ENCODE measurements around the gene HSF5. TPM values are rescaled to one million over a fixed set of nuclear protein-coding genes. Genes with fewer than 3 reads are reported as not detected.
"Not testable (repeated sequence)": the region's sequence is repeated elsewhere in the genome, so short reads cannot be mapped to it uniquely, and the experiment has no call there.

The HSF5 gene
- total RNA-seq, 1 experiment from 2014 or later, result not detected

DNA sequence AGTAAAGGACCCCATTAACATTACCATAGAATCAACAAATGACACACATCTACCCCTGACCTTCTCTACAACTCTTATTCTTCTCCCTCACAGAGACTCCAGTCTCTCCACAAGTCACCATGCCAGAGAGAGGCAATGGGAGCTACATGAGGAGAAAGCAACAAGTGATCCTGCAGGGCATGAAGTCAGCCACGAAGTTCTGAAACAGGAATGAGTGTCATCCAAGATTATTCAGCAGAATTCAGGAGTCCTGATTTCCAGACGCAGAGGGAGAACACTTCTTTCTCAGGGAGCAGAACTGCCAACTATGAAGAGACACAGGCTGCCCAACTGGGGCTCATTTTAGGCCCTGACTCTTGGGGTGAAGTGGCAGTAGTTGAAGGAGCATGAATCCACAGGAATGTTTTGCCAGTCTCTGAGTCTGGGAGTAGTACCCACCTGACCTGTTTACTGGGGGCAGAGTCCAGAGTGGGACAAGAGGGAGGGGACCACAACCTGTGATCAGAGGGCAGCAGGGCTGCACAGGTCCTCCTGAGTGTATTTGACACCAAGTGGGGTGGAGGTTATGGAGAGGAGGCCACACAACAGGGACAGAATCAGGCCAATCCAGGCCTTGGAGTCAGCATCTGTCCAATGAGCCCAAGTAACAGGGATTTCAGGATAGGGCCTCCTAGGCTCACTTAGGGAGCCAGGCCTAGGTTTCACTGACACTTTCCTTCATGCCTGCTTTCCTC, 28.6 kb upstream of the HSF5 start:
- peak; percentile 55 for DNase-seq (ENCODE audit: low spot score)

DNA sequence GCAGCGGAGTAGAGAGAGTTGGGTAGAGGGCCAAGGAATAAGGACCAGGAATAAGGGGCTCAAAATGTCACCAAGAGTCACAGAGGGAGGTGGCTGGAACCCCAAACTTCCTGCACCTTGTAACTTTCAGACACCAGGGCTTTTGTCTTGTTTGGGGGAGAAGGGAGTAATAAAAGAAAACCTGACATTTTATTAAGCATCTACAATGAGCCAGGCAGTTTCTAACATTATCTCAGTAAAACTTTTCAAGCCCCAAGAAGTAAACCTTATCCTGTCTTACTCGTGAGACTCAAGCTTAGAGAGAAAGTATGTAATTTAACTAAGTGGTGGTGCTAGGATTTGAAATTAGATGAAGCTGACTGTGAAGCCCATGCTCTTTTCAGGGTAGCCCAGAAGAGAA, 27.1 kb upstream of the HSF5 start:
- DNase-seq (ENCODE audit: low spot score), result no peak

DNA sequence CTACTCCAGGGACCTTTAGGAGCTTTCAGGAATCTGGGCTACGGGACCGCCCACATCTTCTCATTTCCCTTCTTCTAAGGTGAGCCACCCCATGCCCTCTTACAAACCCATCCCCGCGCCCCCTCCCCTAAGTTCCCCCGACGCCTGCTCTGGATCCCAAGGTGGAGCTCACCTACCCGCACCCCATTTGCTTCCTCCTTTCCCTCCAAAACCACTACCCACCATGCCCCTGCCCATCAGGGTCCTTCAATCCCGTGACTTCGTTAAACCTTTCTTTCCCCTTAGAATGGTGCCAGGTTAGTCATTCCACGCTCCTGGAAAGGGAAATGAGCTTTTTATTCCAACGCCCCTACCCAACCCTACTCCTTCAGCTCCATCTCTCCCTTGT, 26.6 kb upstream of the HSF5 start:
- DNase-seq (ENCODE audit: low spot score), result no peak

DNA sequence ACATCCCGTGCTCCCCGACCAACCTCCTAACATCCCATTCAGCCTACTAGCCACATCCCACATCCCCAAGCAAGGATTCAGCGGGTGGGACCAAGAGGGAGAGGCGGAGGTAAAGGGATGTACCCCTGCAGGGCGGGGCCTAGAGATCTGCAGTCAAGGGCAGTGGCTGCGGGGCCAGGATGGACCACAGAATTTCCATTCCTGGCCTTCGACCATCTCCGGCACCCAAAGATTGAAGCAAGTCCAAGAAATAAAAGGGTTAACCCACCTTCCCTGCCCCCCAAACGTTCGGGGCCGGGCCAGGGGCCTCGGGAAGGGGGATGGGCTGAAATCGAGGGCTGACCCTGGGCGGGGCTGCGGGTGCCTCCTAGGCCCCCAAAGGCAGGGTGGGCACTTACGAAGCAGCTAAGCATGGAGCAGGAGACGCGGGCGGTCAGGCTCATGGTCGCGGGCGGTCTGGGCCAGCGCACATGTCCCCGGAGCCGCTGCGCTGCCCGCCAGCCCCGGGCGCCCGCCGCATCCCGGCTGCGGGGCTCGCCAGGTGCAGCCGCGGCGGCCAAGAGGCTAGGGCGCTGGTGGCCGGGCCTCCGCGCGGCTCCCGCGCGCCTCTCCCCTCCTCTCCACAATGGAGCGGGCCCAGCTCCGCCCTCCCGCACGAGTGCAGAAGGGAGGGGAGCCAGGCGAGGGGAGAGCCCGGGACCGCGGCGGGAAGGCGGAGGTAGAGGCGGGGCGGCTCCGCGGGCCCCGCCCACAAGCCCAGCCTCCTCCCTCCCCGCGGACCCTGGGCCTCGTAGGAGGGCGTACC, 26.0 kb upstream of the HSF5 start, which contains the start of gene MTMR4:
Gene MTMR4 (minus strand): TSS at position 674 of the 805 bp plus-strand sequence. CDS start 231 bp downstream, at position 443.
- DNase-seq (ENCODE audit: low spot score), result peak; percentile 77

DNA sequence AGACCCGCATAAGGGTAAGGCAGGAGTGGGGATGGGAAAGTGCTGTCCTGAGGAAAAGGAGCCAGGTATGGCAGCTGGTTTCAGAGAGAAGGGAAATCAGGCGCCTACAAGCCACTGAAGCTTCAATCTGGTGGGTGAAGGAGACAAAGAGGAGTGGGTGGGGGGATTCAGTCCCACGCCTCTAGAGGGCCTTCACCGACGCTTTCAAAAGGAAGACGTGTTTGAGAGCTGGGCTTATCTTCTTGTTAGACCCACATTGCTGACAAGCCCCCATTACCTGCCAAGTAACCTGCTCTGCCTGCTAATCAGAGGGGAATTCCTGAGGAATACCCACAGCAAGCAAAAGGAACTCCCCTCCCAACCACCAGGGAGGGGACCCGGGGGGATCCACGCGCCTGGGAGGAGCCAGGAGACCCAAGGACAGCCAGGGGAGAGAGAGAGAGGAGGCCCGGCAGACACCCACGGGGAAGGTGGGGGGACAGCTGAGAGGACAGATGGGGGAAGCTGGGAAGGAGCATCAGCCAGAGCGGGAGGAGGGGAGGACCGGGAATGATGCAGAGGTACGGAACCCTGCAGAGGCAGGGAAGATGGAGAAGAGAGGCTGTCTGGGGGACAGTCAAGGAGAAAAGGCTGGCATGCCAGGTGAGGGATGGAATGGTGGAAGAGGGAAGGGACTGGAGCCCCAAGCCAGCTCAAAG, 25.2 kb upstream of the HSF5 start:
- DNase-seq (ENCODE audit: low spot score), result no peak

DNA sequence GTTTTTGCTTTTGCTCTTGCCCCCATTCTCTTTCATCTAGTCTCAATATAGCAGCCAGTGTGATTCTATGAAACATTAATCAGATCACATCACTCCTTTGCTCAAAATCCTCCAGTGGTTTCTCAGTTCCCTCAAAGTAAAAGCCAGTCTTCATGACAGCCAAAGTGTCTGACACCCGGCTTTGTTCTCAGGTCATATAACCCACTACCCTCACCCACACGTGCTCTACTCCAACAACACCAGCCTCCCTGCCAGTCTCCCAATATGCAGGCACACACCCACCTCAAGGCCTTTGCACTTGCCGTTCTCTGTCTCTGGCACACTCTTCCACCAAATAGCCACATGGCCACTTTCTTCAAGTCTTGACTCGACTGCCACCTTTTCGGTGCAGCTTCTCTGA, 21.9 kb upstream of the HSF5 start:
- DNase-seq (ENCODE audit: low spot score), result no peak

DNA sequence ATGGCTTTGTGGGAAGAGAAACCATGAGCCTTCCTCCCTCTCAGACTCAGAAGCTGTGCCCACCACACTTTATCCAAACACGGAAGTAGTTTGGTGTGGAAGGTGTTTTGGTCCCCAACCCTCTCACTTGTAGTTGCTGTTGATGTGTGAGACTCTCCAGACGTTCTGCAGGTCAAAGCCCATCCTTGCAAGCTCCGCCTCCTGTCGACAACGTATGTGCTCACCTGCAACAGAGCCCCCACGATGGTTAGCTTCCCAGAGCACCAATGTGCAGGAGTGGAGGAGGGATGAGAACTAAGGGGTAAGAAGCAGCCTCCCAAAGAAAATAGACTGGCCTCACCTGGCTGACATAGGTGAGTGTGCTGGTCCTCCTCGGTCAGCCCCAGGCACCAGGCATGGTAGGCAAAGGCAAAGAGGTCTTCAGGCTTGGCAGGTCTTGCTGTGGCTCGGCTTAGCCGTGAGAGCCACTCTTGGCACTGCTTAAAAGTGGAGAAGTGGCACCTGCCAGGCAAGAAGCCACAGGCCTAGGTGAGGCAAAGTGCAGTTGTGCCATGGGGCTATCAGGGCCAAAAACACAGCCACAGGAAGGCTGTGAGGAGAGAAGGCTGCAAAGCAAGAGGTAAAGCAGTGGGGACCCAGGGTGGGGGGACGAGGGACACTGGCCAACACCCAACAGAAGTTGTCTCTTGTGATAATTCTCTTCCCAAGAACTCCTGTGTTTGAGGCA, 20.3 kb upstream of the HSF5 start:
- DNase-seq (ENCODE audit: low spot score), result no peak

DNA sequence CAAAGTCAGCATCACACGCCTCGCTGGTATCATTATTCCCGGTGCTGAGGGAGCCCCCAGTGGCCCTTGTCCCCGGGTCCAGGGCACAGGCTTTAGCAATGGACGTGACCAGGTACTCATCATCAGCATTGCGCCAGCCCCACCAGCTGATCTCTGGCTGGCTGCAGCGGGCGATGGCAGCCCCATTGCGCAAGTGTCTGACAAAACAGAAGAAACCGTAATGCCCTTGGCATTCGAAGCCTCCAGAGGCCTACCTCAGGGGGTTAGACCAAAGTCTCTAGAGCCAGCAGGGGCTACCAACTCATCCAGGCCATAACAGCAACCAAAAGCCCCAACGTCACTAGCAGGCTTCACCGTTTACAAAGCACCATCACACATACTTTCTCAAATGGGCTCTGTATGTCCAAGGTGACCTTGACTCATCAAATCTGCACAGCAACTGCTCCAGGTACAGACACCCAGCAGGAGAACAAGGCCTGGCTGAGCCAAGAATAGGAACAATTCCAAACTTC, 19.0 kb upstream of the HSF5 start:
- DNase-seq (ENCODE audit: low spot score), result no peak

DNA sequence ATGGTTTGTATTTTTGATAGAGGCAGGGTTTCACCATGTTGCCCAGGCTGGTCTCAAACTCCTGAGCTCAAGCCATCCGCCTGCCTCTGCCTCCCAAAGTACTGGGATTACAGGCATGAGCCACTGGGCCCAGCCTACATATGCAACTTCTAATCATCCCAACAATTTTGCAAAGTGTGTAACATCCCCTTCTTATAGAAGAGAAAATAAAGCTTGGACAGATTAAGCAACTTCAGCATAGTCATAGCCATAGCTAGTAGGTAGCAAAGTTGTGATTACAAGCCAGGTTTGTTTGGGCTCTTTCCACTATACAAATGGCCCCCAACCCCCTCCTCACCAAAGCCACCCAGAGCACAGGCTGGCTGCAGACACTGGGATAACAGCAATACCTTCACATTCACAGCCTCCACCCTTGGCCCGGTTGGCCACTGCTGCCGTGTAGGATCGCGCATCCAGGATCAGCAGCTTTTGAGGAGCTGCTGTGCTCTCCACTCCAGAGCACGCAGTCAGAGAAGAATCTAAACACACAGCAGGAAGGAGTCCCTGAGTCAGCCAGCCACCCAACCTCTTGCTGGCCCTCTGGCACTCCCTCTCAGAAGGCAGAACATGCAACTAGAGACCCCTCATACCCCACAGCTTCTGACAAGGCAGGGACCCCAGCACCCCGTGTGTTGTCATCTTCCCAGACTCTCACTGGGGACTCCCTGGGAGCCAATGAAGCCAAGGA, 18.3 kb upstream of the HSF5 start:
- DNase-seq (ENCODE audit: low spot score), result no peak

DNA sequence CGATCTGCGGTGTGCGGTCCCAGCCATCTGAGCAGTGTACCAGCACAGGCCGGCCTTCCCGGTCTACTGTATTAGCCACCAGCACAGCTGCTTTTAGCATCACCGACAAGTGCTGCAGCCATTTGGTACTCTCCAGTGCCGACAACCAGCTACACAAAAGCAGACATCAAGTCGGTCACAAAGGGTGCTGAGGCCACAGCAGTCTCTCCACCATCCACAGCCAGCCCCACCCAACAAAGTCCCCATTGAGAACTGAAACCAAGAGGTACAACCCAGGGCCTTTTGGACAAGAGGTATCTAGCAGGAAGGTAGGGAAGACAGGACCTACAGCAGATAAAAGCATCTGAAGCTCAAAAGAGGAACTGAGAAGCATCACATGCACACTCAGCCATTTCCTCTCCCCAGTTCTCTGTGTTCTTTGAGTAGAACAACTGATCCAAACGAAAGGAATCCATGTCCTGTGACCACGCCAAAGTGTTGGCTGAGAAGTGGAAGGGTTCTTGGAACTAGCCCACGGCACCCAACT, 16.7 kb upstream of the HSF5 start:
- DNase-seq (ENCODE audit: low spot score), result no peak

DNA sequence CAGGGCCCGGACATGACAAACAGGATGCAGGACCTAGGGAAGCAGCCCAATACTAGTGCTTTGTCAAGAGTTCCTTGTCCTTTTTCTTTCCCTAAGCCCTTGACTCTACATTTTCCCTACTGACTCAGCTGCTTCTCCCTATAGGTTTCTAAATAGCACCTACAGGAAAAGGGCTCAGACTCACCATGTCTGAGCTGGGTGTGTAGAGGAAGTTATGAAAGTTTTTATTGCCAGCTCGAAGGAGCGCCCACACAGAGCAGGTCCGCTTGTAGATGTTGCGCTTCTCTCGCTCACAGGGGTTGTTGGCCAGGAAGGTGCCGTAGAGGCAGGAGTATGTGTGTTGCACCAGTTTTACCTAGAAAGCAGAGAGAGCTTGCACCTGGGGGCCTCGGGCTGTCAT, 15.7 kb upstream of the HSF5 start:
- no peak for DNase-seq (ENCODE audit: low spot score)

DNA sequence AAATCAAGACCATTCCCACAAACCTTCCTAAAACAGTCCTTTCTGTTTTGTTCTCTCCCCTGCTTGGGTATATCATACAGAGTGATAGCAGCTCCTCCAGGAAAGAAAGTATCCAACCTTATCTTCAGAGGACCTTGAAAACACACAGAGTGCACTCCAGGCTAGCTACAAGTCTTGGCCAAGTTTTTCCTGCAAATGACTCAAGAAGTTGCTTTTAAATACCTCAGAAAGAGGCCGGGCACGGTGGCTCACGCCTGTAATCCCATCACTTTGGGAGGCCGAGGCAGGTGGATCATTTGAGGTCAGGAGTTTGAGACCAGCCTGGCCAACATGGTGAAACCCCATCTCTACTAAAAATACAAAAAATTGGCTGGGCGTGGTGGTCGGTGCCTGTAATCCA, 14.9 kb upstream of the HSF5 start:
- DNase-seq (ENCODE audit: low spot score), result not testable (repeated sequence)

DNA sequence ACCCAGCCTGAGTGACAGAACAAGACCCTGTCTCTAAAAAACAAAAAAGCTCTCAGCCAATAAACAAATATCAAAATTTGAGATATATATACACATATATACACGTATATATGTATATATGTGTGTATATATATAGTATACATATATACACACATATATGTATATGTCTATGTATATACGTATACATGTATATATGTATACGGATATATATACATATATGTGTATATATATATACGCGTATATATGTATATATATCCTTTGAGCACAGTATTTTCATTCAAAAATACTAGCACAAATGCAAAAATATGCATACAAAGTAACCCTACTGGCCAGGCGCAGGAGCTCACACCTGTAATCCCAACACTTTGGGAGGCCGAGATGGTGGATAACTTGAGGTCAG, 13.2 kb upstream of the HSF5 start:
- no peak for DNase-seq (ENCODE audit: low spot score)

DNA sequence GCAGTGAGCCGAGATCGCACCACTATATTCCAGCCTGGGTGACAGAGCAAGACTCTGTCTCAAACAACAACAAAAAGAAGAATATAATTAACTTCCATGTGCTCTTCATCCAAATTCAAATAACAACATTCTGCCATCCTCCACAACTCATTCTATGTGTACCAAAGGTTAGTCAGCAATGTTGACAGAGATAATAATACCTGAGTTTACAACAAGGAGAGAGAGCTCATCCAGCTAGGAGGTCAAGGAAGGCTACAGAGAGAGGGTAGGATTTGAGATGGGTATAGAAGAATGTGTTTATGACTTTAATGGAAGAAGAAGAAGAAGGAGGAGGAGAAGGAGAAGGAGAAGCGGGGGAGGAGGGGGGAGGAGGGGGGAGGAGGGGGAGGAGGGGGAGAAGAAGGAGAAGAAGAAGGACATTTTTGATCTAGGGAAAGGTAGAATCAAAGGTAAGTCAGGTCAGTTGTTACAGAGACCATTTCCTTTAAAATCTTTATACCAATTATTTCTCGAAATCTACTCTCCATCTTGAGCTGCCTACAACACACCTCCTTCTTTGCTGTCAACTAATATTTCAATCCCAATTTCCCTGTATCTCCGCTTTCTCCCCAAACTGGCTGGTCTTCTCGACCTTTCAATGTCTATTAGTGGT, 10.1 kb upstream of the HSF5 start:
- DNase-seq (ENCODE audit: low spot score), result no peak

DNA sequence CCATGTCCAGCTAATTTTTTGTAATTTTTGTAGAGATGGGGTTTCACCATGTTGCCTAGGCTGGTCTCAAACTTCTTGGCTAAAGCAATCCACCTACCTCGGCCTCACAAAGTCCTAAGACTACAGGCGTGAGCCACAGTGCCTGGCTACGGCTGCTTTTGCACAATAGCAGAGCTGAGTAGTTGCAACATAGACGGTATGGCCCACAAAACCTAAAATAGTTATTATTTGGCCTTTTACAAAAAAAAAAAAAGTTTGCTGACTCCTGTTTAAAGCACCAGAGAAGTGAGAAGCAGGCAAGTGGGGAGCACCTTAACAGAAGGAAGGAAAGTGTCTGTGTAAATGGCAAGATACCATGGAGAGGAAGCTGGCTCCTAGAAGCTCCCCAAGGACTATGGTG, 5.3 kb upstream of the HSF5 start:
- DNase-seq (ENCODE audit: low spot score), result no peak

DNA sequence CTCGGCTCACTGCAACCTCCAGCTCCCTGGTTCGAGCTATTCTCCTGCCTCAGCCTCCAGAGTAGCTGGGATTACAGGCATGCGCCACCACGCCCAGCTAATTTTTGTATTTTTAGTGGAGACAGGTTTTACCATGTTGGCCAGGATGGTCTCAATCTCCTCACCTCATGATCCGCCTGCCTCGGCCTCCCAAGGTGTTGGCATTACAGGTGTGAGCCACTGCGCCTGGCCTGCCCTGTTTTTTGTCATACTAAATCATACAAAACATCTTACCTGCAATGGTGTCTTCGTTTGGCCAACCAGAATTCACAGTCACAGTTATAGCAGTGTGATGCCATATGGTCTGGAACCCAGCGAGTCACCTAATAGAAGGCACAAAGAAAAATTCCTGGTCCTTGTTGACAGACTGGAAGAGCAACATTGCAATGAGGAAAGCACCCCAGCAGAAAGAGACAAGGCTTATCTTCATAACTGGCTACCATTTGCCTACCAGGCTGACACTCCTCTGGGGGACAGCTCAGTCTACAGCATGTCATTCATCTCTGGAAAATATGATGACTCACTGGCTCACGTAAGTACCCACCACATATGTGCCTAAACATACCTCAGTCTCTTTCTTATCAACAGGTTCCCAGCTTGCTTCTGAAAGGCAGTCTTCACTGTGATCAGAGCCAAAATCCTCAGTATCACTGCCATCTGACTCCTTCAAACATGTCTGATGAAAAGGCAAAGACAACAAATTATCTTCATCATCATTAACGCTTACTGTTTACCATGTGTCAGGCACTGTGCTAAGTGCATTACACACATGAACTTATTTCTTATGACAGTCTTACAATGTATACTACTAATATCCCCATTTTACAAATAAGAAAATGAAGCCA, 4.3 kb upstream of the HSF5 start:
- DNase-seq (ENCODE audit: low spot score), result no peak

DNA sequence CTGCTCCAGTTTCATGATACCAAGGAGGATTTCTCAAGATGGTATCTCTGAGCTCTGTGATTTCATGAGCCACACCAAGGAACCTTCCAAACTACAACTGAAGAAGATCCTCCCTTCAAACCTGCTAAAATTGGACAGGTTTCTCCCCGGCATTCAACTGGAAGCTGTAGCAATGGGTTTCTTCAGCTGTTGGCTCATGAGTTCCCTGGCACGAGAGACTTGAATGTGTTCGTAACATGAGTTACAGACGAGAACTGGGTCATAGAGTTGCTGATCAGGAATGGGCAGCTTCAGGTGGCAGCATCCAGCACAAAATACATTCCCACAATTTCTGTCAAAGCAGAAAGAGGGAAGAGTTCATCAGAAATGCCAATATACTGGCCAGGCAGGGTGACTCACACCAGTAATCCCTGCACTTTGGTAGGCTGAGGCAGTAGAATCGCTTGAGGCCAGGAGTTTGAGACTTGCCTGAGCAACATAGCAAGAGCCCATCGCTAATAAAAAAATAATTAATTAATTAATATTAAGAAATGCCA, 3.4 kb upstream of the HSF5 start:
- DNase-seq (ENCODE audit: low spot score), result no peak

DNA sequence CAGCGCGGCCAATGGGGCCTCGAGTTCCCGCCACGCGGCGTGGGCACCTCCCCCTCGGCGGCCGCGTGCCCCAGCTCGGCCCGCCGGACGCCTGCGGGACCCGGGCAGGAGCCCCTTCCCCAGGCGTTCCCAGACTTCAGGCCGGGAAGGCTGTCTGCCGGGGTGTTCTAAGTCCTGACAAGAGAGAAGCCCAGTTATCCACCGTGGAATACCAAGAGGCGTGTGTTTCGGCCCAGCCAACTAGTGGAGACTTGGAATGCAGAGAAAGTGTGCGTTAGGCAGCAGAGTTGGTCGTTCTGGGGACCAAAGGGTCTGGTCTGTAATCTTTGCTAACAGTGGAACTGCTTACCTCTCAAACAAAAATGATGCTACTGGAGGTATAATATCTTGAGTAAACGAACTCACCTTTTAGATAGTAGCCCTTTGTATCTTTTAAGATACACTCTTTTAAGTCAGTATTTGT, 251 bp upstream of the HSF5 start:
- DNase-seq (ENCODE audit: low spot score), result no peak

DNA sequence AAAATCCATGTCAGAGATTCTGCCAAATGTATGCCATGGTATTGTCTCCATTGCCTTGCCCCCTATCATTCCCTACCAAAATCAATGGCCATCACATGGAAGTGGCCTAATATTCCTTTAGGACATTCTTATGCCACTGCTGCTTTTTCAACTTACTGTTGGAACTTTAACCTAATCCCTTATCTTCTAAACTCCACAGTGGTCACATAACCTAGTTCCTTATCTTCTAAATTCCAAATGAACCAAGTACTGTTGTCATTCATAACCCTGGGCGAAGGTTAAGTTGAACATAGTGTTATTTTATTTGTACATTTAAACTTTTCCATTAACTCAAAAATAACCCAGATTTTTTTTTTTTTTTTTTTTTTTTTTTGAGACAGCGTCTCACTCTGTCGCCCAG, 3.6 kb downstream of the HSF5 start:
- no peak for DNase-seq (ENCODE audit: low spot score)
